ENCODE data around the gene ZNG1A.

- TF ChIP-seq GATA2 (IDR thresholded peaks at IDR 0.05; ENCODE audit: low read depth, low read length) (no peak), GATA3 (IDR thresholded peaks at IDR 0.05; ENCODE audit: low read depth, low read length) (no peak)
These were observed 49.0 kb upstream of the ZNG1A start for GRCh38 chr9:227860-228259.

All from SH-SY5Y (cell line).